Spleen (tissue), 7 donors: ENCODE results near the gene SUPT20HL2.

Source experiments
- POLR2A ChIP-seq, 3 donors: fragments of 450-650 bp; IDR thresholded peaks; one replicate each; pipeline ENCODE4 v1.5.1; 2017; ENCODE audit warnings: antibody characterized with exemption in 3 of 3, mild to moderate bottlenecking in 1 of 3
- POLR2AphosphoS5 ChIP-seq, 3 donors: sonication (generic); formaldehyde crosslinking; IDR thresholded peaks; one replicate each; pipeline ENCODE4 v1.5.1; 2017; ENCODE audit warnings: antibody characterized with exemption in 3 of 3
- TF ChIP-seq, protein P1 (sequence below), 11 experiments: fragments of 200-600 bp in 7 of 11; fragments of 450-650 bp in 4 of 11; sonication (generic) in 4 of 11; IDR thresholded peaks in 8 of 11; conservative IDR thresholded peaks in 3 of 11; 1 replicate in 7 of 11; 2 replicates in 4 of 11; pipeline versions ENCODE4 v1.4.0 to v1.8.0; 2016 to 2021; ENCODE audit warnings: antibody characterized with exemption in 11 of 11, inconsistent platforms in 4 of 11, mild to moderate bottlenecking in 1 of 11
- donor health status: DM: no; HTN: no; CAD: no; lungs with moderate emphysema.
- donor health status: DM: no; HTN: no; CAD: no.
- donor health status: DM: no; HTN: no; CAD: no.

DNA sequence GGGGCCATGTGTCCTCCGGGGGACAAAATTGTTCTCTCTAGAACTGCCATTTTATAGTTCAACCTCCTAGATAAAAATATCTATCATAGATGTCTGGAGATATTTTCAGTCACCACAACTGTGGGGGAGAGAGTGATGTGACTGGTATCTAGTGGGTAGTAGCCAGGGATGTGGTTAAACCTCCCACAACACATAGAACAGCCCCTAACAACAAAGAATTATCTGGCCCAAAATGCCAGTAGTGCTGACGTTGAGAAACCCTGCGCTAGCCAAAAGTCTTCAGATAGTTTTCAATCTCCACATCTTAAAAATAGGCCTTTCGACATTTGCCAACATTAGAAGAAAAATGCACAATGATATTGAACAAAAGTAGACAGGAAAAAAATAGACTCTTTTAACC lies 19.0 kb upstream of the SUPT20HL2 start:
- no peak for TF ChIP-seq POLR2A (IDR thresholded peaks at IDR 0.05)
- TF ChIP-seq, protein P1, sequence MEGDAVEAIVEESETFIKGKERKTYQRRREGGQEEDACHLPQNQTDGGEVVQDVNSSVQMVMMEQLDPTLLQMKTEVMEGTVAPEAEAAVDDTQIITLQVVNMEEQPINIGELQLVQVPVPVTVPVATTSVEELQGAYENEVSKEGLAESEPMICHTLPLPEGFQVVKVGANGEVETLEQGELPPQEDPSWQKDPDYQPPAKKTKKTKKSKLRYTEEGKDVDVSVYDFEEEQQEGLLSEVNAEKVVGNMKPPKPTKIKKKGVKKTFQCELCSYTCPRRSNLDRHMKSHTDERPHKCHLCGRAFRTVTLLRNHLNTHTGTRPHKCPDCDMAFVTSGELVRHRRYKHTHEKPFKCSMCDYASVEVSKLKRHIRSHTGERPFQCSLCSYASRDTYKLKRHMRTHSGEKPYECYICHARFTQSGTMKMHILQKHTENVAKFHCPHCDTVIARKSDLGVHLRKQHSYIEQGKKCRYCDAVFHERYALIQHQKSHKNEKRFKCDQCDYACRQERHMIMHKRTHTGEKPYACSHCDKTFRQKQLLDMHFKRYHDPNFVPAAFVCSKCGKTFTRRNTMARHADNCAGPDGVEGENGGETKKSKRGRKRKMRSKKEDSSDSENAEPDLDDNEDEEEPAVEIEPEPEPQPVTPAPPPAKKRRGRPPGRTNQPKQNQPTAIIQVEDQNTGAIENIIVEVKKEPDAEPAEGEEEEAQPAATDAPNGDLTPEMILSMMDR (IDR thresholded peaks at IDR 0.05 in 8 of 11, conservative IDR thresholded peaks at IDR 0.05 in 3 of 11): no peak
- TF ChIP-seq POLR2AphosphoS5 (IDR thresholded peaks at IDR 0.05): no peak
